Vagina (tissue), 2 donors: Measurements from ENCODE around the gene FCRL1. TPM values are rescaled to one million over a fixed set of nuclear protein-coding genes. Genes with fewer than 3 reads are reported as not detected.

ENCODE experiments used
- DNase-seq, 2 donors: peaks; one replicate each; pipeline ENCODE4 v3.0.0-alpha.2; 2017; ENCODE audit errors: extremely low spot score in 2 of 2
- H3K27ac ChIP-seq: fragments of 200-600 bp; sonication (generic); one replicate; pipeline ENCODE4 v1.5.1; 2019
- H3K27me3 ChIP-seq: fragments of 200-600 bp; sonication (generic); one replicate; pipeline ENCODE4 v1.5.1; 2019
- H3K36me3 ChIP-seq, 2 donors: fragments of 200-600 bp; sonication (generic); one replicate each; pipeline ENCODE4 v1.5.1; 2017 to 2019
- H3K4me1 ChIP-seq: fragments of 200-600 bp; sonication (generic); one replicate; pipeline ENCODE4 v1.5.1; 2019
- H3K4me3 ChIP-seq, 2 donors: fragments of 200-600 bp; sonication (generic); 1 replicate in 1 of 2; 2 replicates in 1 of 2; pipeline ENCODE4 v1.5.1; 2016 to 2019
- H3K9me3 ChIP-seq: fragments of 200-600 bp; sonication (generic); one replicate; pipeline ENCODE4 v1.5.1; 2019
- CTCF ChIP-seq, 3 experiments: fragments of 450-650 bp in 2 of 3; fragments of 200-600 bp in 1 of 3; sonication (generic) in 1 of 3; IDR thresholded peaks; one replicate each; pipeline ENCODE4 v1.5.1; 2017 to 2019; ENCODE audit warnings: antibody characterized with exemption in 3 of 3, mild to moderate bottlenecking in 2 of 3, moderate library complexity in 2 of 3
- POLR2A ChIP-seq, 2 donors: fragments of 450-650 bp; IDR thresholded peaks; one replicate each; pipeline ENCODE4 v1.6.1; 2017; ENCODE audit warnings: antibody characterized with exemption in 2 of 2, mild to moderate bottlenecking in 2 of 2, moderate library complexity in 2 of 2
- POLR2AphosphoS5 ChIP-seq, 2 donors: sonication (generic); formaldehyde crosslinking; IDR thresholded peaks; one replicate each; pipeline ENCODE4 v1.9.0; 2017; ENCODE audit warnings: antibody characterized with exemption in 2 of 2, mild to moderate bottlenecking in 2 of 2, low read depth in 1 of 2; ENCODE audit not compliant: insufficient read depth in 1 of 2
- intact Hi-C: fragments of 100-400 bp; cut with DNase I; formaldehyde crosslinking; loops from one replicate; pipeline ENCODE4 v1.15.1; 2023
- total RNA-seq: library from RNA; depleted of rRNA; stranded (reverse); fragments of >200 nt; gene quantifications from one replicate; pipeline ENCODE4 v1.2.3, GENCODE V29; 2016

Gene FCRL1
- total RNA-seq, 1 donor from 2014 or later, result 0.49 TPM

- TF ChIP-seq POLR2AphosphoS5 (IDR thresholded peaks at IDR 0.05; ENCODE audit: insufficient read depth in 1 of 2, low read depth in 1 of 2) (no peak), CTCF (IDR thresholded peaks at IDR 0.05) (no peak), POLR2A (IDR thresholded peaks at IDR 0.05) (no peak)
- Histone ChIP-seq H3K36me3 (no peaks in the 10 kb centered on the region), H3K27me3 (no peaks in the 10 kb centered on the region), H3K4me1 (no peaks in the 10 kb centered on the region), H3K27ac (no peak overlapping the region), H3K4me3 (no peak overlapping the region), H3K9me3 (no peaks in the 10 kb centered on the region)
- intact Hi-C loops, result no loop called here
- DNase-seq, result no peak
Measured at GRCh38 chr1:157803851-157804250, 16.1 kb downstream of the FCRL1 start.

- no peaks in the 10 kb centered on the region for H3K4me1 ChIP-seq
- no peak overlapping the region for H3K27ac ChIP-seq
- no peaks in the 10 kb centered on the region for H3K36me3 ChIP-seq
- DNase-seq, result no peak
- TF ChIP-seq POLR2AphosphoS5 (IDR thresholded peaks at IDR 0.05; ENCODE audit: insufficient read depth in 1 of 2, low read depth in 1 of 2), result no peak
- no peak for TF ChIP-seq POLR2A (IDR thresholded peaks at IDR 0.05)
- no peak for TF ChIP-seq CTCF (IDR thresholded peaks at IDR 0.05)
- intact Hi-C loops, result no loop called here
- no peak overlapping the region for H3K4me3 ChIP-seq
- H3K9me3 ChIP-seq, result no peaks in the 10 kb centered on the region
- no peaks in the 10 kb centered on the region for H3K27me3 ChIP-seq
Measured at GRCh38 chr1:157799996-157800395, 19.9 kb downstream of the FCRL1 start.

- H3K4me3 ChIP-seq, result no peak overlapping the region
- H3K4me1 ChIP-seq, result no peaks in the 10 kb centered on the region
- no peaks in the 10 kb centered on the region for H3K9me3 ChIP-seq
- DNase-seq, result no peak
- no peaks in the 10 kb centered on the region for H3K27me3 ChIP-seq
- TF ChIP-seq POLR2AphosphoS5 (IDR thresholded peaks at IDR 0.05; ENCODE audit: insufficient read depth in 1 of 2, low read depth in 1 of 2) (no peak), CTCF (IDR thresholded peaks at IDR 0.05) (no peak), POLR2A (IDR thresholded peaks at IDR 0.05) (no peak)
- intact Hi-C loops, result no loop called here
- no peak overlapping the region for H3K27ac ChIP-seq
- H3K36me3 ChIP-seq, result no peaks in the 10 kb centered on the region
Measured at GRCh38 chr1:157798211-157798610, 21.7 kb downstream of the FCRL1 start.

GRCh38 chr1:157785248-157785647 is 34.7 kb downstream of the FCRL1 start:
- Histone ChIP-seq H3K27ac (no peak overlapping the region), H3K4me3 (no peak overlapping the region), H3K27me3 (no peaks in the 10 kb centered on the region), H3K4me1 (no peaks in the 10 kb centered on the region), H3K36me3 (no peaks in the 10 kb centered on the region), H3K9me3 (no peaks in the 10 kb centered on the region)
- DNase-seq, result no peak
- intact Hi-C loops, result no loop called here
- TF ChIP-seq POLR2A (IDR thresholded peaks at IDR 0.05), result no peak
- no peak for TF ChIP-seq POLR2AphosphoS5 (IDR thresholded peaks at IDR 0.05; ENCODE audit: insufficient read depth in 1 of 2, low read depth in 1 of 2)
- TF ChIP-seq CTCF (IDR thresholded peaks at IDR 0.05), result no peak

- H3K9me3 ChIP-seq, result no peaks in the 10 kb centered on the region
- DNase-seq, result no peak
- H3K4me1 ChIP-seq, result no peaks in the 10 kb centered on the region
- TF ChIP-seq CTCF (IDR thresholded peaks at IDR 0.05), result no peak
- no peak for TF ChIP-seq POLR2A (IDR thresholded peaks at IDR 0.05)
- no peak for TF ChIP-seq POLR2AphosphoS5 (IDR thresholded peaks at IDR 0.05; ENCODE audit: insufficient read depth in 1 of 2, low read depth in 1 of 2)
- intact Hi-C loops, result no loop called here
- H3K27me3 ChIP-seq, result no peaks in the 10 kb centered on the region
- H3K27ac ChIP-seq, result no peak overlapping the region
- H3K4me3 ChIP-seq, result no peak overlapping the region
- H3K36me3 ChIP-seq, result no peaks in the 10 kb centered on the region
Measured at GRCh38 chr1:157784801-157785200, 35.1 kb downstream of the FCRL1 start.
